Ovary (tissue), 9 donors: ENCODE results near the gene NDUFV1. TPM values are rescaled to one million over a fixed set of nuclear protein-coding genes. Genes with fewer than 3 reads are reported as not detected.
"Not testable (repeated sequence)": the region's sequence is repeated elsewhere in the genome, so short reads cannot be mapped to it uniquely, and the experiment has no call there.

Experiments
- DNase-seq, 5 donors: peaks; one replicate each; pipeline ENCODE4 v3.0.0-alpha.2; 2019 to 2020
- H3K27ac ChIP-seq, 2 donors: fragments of 200-600 bp; one replicate each; pipeline versions ENCODE4 v1.5.1 to v1.8.0; 2019 to 2022
- H3K27me3 ChIP-seq: fragments of 200-600 bp; one replicate; pipeline ENCODE4 v1.8.0; 2022
- H3K36me3 ChIP-seq: fragments of 200-600 bp; sonication (generic); one replicate; pipeline ENCODE4 v1.5.1; 2019
- H3K4me1 ChIP-seq: one replicate; pipeline ENCODE4 v1.8.1; 2013; ENCODE audit warnings: mild to moderate bottlenecking, moderate library complexity; ENCODE audit not compliant: insufficient read depth
- H3K4me3 ChIP-seq: fragments of 200-600 bp; sonication (generic); one replicate; pipeline ENCODE4 v1.5.1; 2017
- H3K9me3 ChIP-seq, 2 donors: fragments of 200-600 bp in 1 of 2; sonication (generic) in 1 of 2; one replicate each; pipeline versions ENCODE4 v1.5.1 to v1.8.1; 2013 to 2019; ENCODE audit warnings: mild to moderate bottlenecking in 1 of 2, moderate library complexity in 1 of 2
- CTCF ChIP-seq, 3 donors: fragments of 450-650 bp in 2 of 3; fragments of 200-600 bp in 1 of 3; IDR thresholded peaks; one replicate each; pipeline versions ENCODE4 v1.5.1 to v1.8.0; 2016 to 2022; ENCODE audit warnings: antibody characterized with exemption in 3 of 3, mild to moderate bottlenecking in 1 of 3
- EP300 ChIP-seq: sonication (generic); formaldehyde crosslinking; IDR thresholded peaks from one replicate; pipeline ENCODE4 v1.6.1; 2017; ENCODE audit warnings: antibody characterized with exemption
- POLR2A ChIP-seq: fragments of 450-650 bp; IDR thresholded peaks from one replicate; pipeline ENCODE4 v1.6.1; 2017; ENCODE audit warnings: antibody characterized with exemption, mild to moderate bottlenecking, moderate library complexity
- WGBS, 3 donors: extraction: QIAGEN DNeasy Blood & Tissue Kit in 1 of 3; methylation state at CpG; one replicate each; pipeline versions ENCODE4 v1.1.5 to v1.1.7; 2013 to 2017; 5-methylcytosine and 5-hydroxymethylcytosine counted together
- intact Hi-C, 4 donors: fragments of 100-400 bp; cut with DNase I; formaldehyde crosslinking; loops; one replicate each; pipeline versions ENCODE4 v1.11.0 to v1.15.1; 2022 to 2023
- polyA plus RNA-seq, 2 donors: library from polyadenylated mRNA; stranded (reverse); fragments of 200-250 nt in 1 of 2; fragments of 350-450 nt in 1 of 2; fragmentation: Illumina TruSeq in 1 of 2; extraction: RNeasy Lipid Tissue Mini Kit (QIAGEN cat#74804) in 1 of 2; gene quantifications; one replicate each; pipeline ENCODE4 v1.2.3, GENCODE V29; 2013 to 2014
- total RNA-seq, 7 donors: library from RNA; depleted of rRNA in 2 of 7; stranded (reverse); fragments of >200 nt in 2 of 7; fragmentation: NEBNext Ultra II Directional in 3 of 7; extraction: Animal tissue kit (Norgen Biotek cat#: 25700) in 3 of 7; gene quantifications; one replicate each; pipeline versions ENCODE4 v1.1.0 to v1.2.4, GENCODE V29; 2016 to 2023
- donor health status: DM: no; HTN: no; CAD: no; lungs with moderate emphysema.
- donor health status: DM: no; HTN: no; CAD: no.
- donor health status: Bipolar disorder and iron deficiency.
- donor health status: DM: yes; HTN: yes; CAD: no.
- donor health status: DM: no; HTN: no; CAD: no.
- donor health status: DM: yes; HTN: yes; CAD: no.

Gene NDUFV1
- total and polyA plus RNA-seq, 9 donors: 47.7 to 184 (median 169) TPM

GRCh38 chr11:67562963-67563704, 43.6 kb upstream of the NDUFV1 start:
- Histone ChIP-seq H3K36me3 (no peaks in the 10 kb centered on the region), H3K4me1 (peaks cover 5% of the 10 kb centered on the region), H3K27ac (no peak overlapping the region), H3K27me3 (no peaks in the 10 kb centered on the region), H3K4me3 (no peak overlapping the region), H3K9me3 (no peaks in the 10 kb centered on the region)
- no peak for TF ChIP-seq POLR2A
- TF ChIP-seq CTCF (IDR thresholded peaks at IDR 0.05): no peak
- TF ChIP-seq EP300: no peak
- intact Hi-C loops: no loop called here
- WGBS, 3 donors: 44 to 49% (median 49%) methylated on average over 10 of the region's 10 CpGs
- DNase-seq: no peak

- H3K4me3 ChIP-seq, H3K36me3 ChIP-seq, intact Hi-C loops, H3K27me3 ChIP-seq, H3K4me1 ChIP-seq, H3K9me3 ChIP-seq, H3K27ac ChIP-seq: not testable (repeated sequence)
- 13 to 28% (median 14%) methylated on average over 11 of the region's 11 CpGs for WGBS, 3 donors
- DNase-seq: peak; percentile 50 to 82 (median 70)
Observed at GRCh38 chr11:67563705-67564114, 43.0 kb upstream of the NDUFV1 start.

- TF ChIP-seq EP300 (no peak), CTCF (IDR thresholded peaks at IDR 0.05) (no peak), POLR2A (no peak)
- DNase-seq: no peak
- Histone ChIP-seq H3K4me1 (peaks cover 5% of the 10 kb centered on the region), H3K9me3 (no peaks in the 10 kb centered on the region), H3K36me3 (no peaks in the 10 kb centered on the region), H3K27ac (no peak overlapping the region), H3K27me3 (no peaks in the 10 kb centered on the region), H3K4me3 (no peak overlapping the region)
- intact Hi-C loops: no loop called here
- WGBS, 3 donors: 84 to 89% (median 84%) methylated on average over 4 of the region's 4 CpGs
Observed at GRCh38 chr11:67564230-67564629, 42.5 kb upstream of the NDUFV1 start.

GRCh38 chr11:67571443-67571842, 35.3 kb upstream of the NDUFV1 start:
- H3K4me1 ChIP-seq: no peaks in the 10 kb centered on the region
- H3K27me3 ChIP-seq: no peaks in the 10 kb centered on the region
- intact Hi-C loops: loop anchor here in 2 of 4 donors (5.0 to 10.0 kb wide), 2 partner anchors 83 to 86 kb away; partner anchors contain the start of gene ACY3 (in 1 of the 2)
- no peaks in the 10 kb centered on the region for H3K36me3 ChIP-seq
- WGBS, 3 donors: 42 to 44% (median 43%) methylated on average over 6 of the region's 6 CpGs
- DNase-seq: no peak
- H3K4me3 ChIP-seq: no peak overlapping the region
- no peak for TF ChIP-seq CTCF (IDR thresholded peaks at IDR 0.05)
- TF ChIP-seq POLR2A: no peak
- no peak for TF ChIP-seq EP300
- no peaks in the 10 kb centered on the region for H3K9me3 ChIP-seq
- H3K27ac ChIP-seq: no peak overlapping the region

GRCh38 chr11:67572305-67572704, 34.4 kb upstream of the NDUFV1 start:
- H3K9me3 ChIP-seq: no peaks in the 10 kb centered on the region
- no peaks in the 10 kb centered on the region for H3K27me3 ChIP-seq
- H3K4me1 ChIP-seq: no peaks in the 10 kb centered on the region
- no peak for DNase-seq
- intact Hi-C loops: loop anchor here in 2 of 4 donors (5.0 to 10.0 kb wide), 2 partner anchors 82 to 85 kb away; partner anchors contain the start of gene ACY3 (in 1 of the 2)
- TF ChIP-seq POLR2A (no peak), EP300 (no peak), CTCF (IDR thresholded peaks at IDR 0.05) (no peak)
- H3K27ac ChIP-seq: no peak overlapping the region
- no peak overlapping the region for H3K4me3 ChIP-seq
- no peaks in the 10 kb centered on the region for H3K36me3 ChIP-seq
- WGBS, 3 donors: 13 to 19% (median 17%) methylated on average over 5 of the region's 5 CpGs
